ENCODE data around the gene TNS1.

TNS1 gene

DNA sequence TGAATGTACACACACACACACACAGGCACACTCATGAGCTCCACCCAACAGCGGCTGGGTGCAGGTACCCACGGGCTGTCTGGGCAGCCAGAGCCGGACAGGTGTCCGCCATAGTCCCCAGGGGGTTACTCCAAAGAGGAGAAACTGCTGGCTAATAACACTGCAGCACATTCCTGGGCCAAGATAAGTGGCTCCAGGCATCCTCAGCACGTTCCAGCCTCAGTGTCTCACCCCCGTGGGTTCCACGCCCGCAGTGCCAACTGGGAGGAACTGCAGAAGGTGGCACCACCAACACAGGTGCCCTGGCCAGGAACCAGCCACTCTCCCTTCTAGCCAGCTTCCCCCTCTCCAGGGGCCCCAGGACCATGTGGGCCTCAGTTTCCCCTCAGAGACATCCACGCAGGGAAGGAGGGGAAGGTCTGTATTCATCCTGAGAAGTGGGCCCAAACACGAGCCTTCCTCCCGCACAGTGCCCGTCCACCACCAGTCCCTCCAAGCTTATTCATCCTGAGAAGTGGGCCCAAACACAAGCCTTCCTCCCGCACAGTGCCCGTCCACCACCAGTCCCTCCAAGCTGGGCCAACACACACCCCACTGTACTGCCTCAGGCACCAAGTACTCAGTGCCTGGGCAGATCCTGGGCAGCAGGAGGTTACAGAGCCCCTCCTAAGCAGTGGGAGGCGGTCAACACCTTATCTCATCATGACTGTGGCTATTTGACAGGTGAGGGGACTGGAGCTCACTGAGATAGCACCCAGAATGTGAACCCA is 47.6 kb downstream of the TNS1 start:
- no peak for DNase-seq

GRCh38 chr2:217954469-217954868 is 48.3 kb downstream of the TNS1 start:
- no peak for DNase-seq

GRCh38 chr2:217954051-217954450 is 48.7 kb downstream of the TNS1 start:
- no peak for DNase-seq

GRCh38 chr2:217953531-217953932 is 49.3 kb downstream of the TNS1 start:
- DNase-seq, result no peak

- DNase-seq, result no peak
Measured at GRCh38 chr2:217953011-217953481, 49.7 kb downstream of the TNS1 start.

DNA sequence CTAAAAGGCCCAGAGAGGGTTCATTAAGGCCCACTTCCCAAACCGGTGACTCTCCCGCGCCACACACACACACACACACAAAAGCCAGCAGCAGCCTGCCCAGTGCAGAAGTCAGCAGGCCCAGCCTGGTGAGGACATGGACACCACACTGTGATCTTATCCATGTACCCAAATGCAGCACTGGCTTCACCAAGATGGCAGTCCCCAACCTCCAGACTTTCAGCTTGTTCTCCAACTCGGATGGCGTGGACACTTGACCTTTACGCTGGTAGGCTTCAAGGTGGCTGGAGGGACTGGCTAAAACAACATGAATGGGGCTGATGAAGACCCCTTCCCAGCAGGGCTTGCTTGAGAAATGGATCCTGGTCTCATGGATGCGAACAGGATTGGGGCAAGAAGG is 50.4 kb downstream of the TNS1 start:
- no peak for DNase-seq

DNA sequence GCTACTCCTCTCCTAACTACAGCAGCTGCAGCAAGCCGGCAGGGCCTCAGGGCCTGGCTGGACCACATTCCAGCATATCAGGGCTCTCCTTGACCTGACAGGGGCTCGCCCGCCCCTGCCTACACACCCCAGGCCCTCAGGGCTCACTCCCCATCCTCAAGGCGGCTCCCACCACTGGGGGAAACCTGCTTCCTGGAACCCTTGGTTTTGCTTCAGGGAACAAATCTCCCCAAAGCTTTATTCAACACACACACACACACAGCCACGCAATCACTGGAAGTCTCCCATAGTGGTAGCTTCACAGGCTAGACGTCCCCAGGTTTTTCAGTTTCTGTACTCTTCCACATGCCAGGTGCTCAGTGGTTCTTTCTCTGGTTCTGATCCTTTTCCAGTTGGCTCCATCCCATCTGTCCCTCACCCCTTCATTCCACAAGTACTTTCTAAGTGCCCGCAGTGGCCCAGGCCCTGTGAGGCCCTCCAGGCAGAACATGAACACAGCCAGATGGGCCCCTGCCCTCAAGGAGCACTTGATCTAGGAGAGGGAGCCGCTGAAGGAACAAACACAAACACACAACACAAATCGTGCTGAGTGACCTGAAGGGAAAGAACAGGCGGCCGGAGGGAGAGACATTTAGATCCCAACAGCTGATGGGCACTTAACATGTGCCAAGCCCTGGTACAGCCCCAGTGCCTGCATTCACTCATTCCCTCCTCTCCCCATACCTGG is 51.1 kb downstream of the TNS1 start:
- no peak for DNase-seq

- DNase-seq, result no peak
Measured at GRCh38 chr2:217951091-217951490, 51.7 kb downstream of the TNS1 start.

DNA sequence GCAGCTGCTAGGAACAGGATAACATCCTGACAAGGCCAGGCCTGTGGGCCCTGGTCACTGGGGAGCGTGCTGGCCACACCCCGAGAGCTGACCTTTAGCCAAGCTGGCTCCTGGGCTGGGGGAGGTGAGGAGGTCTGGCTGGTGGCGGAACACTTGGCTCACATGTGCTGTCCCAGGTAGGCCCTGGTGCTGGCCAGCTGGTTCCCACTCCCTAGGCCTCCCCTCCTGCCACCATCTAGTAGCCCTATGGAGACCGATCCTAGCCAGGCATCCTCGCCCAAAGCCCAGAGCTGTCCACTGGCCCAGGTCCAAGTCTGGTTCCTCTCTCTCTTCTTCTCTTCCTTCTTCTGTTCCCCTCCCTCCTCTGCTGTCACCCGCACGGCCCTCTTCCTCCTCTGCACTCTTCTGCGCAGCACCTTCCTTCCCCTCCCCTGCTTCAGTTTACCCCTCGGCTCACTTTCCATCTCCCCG is 52.4 kb downstream of the TNS1 start:
- no peak for DNase-seq

DNA sequence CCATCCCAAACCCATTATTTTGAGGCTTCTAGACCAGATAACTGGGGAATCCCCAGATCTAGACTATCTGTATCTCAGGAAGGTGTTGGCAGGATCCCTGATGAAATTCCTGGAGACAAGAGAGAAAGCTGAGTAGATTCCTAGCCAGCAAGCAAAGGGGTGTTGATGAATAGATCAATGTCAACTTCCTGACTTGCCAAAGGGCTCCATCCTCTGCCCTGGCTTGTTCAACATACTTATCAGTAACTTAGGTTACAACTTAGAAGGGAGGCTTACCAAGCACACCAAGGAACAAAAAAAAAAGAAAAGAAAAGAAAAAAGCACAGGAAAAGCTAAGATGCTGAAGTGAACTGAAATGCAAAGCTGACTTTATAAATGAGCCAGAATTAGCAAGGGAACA is 53.3 kb downstream of the TNS1 start:
- no peak for DNase-seq

- no peak for DNase-seq
Measured at GRCh38 chr2:217948897-217949296, 53.9 kb downstream of the TNS1 start.

DNA sequence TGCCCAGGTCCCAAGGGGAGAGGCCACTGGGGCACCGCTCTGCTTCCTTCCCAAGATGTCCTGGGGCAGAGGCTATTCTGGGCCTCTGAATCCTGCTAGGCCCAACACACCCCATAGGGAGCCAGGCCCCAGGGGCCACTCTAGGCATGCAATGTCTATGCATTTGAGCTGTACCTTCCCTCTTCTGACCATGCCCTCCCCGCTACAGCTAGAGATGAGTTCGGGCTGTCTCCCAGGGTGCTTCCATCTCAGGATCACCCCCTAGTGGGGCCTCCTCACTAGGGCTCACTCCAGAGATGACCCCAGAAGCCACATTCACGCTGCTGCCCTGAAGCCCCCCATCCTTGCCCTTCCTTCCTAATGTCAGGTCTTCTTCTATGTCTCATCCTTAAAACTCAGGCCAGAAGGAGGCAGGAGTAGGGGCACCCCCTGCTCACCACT is 54.4 kb downstream of the TNS1 start:
- DNase-seq, result no peak

DNA sequence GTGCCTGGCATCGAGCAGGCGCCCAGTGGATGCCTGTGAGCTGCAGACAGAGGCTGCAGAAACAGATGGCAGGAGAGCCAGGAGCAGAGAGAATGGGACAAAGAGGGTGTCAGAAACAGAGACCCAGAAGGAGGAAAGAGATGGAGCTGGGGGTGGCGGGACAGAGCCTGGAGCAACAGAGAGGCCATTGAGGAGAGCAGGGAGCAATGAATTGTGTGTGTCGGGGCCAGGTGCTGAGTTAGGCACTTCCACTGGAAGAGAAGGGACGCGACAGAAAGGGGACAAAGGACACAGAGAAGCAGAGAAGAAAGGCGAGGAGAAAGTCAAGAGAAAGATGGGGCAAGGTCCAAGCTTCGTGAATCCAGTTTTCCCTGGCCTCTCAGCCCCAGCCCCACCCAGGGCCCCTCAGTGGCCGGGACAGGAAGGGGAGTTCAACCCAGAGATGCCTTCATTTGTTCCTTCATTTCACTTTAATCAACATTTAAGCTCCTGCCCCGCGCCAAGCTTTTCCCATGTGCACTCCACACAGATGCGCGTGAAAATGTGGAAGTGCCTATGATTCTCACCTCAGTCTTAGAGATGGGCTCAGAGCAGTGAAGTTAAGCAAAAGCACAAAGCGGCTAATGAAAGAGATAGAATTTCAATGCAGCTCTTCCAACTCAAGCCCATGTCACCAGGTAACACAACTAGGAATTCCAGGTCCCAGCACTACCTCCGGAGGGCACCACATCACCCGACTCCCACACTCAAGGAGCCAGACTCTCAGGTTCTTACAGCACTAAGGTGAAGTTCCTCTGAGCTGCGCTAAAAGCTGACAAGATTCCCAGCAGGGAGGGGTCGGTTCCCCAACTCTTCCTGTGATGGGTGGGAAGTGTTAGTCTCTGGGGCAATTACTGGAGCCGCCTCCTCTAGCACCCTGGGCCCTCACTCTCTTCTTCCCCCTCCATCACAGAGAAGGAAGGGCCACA is 55.1 kb downstream of the TNS1 start:
- DNase-seq, result no peak

GRCh38 chr2:217946051-217946450 is 56.7 kb downstream of the TNS1 start:
- no peak for DNase-seq

DNA sequence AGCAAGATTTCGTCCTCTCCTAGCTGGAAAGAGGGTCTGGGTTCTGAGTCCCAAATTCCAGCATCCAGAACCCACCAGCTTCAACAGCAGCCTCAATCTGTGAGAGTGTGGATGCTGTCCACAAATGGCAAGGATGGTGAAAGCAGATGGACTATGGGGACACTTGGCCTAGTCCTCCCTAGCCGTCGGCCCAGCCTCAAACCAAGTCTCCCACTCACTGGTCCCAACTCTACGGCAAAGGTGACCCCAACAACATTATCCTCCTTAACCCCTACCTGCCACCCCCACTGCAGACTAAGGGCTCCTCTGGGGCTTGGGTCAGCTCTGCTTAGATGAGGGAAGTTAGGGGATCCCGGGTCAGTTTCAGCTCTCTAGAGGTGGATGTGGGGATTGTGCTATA is 57.3 kb downstream of the TNS1 start:
- DNase-seq, result no peak

DNA sequence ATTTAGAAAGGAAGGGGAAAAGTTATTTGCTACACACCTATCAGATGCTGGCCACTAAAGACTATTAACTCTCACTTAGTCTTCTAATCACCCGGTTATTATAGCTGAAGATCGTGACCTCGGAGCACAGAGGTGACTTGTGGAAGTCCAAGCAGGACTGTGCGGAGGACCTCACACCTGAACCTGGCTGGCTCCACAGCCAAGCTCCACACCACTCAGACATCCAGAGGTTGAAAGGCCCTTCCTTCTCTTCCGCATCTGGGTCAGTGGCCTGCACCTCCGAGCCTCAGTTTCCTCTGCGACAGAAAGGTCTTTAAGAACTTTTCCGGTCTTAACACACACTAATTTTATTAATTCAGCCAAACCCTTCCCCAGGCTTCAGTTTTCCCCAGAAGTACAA is 57.9 kb downstream of the TNS1 start:
- DNase-seq, result no peak

GRCh38 chr2:217944366-217944765 is 58.4 kb downstream of the TNS1 start:
- peak; percentile 36 for DNase-seq

- DNase-seq, result peak; percentile 64
Measured at GRCh38 chr2:217943446-217944321, 59.1 kb downstream of the TNS1 start.

- DNase-seq, result no peak
Measured at GRCh38 chr2:217942731-217943335, 60.0 kb downstream of the TNS1 start.

- DNase-seq, result no peak
Measured at GRCh38 chr2:217941886-217942728, 60.7 kb downstream of the TNS1 start.

DNA sequence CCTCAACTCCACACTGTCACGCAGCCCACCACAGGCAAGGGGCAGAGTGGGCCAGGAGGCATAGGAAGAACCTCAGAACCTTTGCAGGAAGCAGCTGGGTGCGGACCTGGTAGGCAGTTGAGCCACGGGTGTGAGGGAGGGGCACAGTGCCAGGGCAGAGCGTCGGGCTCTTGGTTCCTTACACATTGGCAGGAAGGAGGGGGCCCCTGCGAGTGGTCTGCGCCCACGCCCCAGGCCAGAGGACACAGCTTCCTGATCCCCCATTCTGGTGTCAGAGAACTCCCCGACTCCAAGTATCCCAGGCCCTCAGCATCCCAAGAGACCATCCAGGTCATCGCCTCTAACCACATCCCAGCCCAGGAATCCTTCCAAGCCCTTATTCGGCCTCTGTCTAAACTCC is 61.5 kb downstream of the TNS1 start:
- no peak for DNase-seq

Measured in NCI-H2227 treated with DMSO at 0.1 percent for 48 hours (cell line).